GM18505 (cell line): ENCODE results near the gene GABRB2.

Experiments
- ATAC-seq: cut with Tn5 transposase; IDR thresholded peaks from one replicate; pipeline ENCODE4 v1.9.1; 2021; ENCODE audit not compliant: unreplicated experiment
- POLR2A ChIP-seq: IDR thresholded peaks from 4 replicates; pipeline ENCODE4 v1.6.1; 2011; ENCODE audit warnings: borderline replicate concordance; ENCODE audit not compliant: insufficient read depth, insufficient read length; ENCODE audit errors: extremely low read depth

GABRB2 gene

DNA sequence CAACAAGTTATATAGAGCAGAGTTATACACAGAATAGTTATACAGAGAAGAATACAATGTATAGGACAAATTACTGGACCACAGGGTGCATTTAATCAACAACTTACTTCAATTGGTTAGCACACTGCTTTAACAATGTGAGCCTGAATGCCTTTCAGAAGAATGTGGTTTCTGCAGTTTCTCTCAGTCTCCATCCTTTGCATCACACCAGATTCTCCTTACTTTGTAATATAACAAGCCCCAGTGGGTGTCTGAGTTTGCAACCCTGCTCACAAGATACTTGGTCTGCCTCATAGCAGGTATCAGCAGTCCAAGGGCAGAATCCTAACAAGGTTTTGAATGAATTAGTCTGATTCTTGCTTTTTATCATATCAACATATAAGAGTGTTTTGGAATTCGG lies 114.6 kb downstream of the GABRB2 start:
- TF ChIP-seq POLR2A, result no peak
- no peak for ATAC-seq

DNA sequence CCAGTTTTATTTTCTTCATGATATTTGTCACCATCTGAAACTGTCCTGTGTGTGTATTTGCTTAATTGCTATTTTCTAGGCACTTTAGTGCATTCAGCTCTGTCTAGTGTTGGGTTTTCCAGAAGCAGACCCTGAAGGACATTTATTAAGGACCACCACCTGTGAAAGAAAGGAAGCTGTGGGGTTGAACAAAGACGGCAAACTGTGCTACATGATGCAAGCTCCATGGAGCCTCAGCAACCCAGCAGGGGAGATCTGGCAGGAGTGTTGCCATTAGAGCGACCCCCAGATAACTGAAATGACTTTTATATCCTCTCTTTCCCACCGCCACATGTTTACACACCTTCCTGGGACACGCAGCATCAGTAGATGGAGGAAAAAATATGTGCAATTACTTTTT lies 125.5 kb downstream of the GABRB2 start:
- no peak for TF ChIP-seq POLR2A
- ATAC-seq, result no peak

GRCh38 chr5:161420521-161420920 lies 126.0 kb downstream of the GABRB2 start:
- ATAC-seq, result no peak
- no peak for TF ChIP-seq POLR2A

GRCh38 chr5:161414896-161415295 lies 131.6 kb downstream of the GABRB2 start:
- ATAC-seq, result no peak

DNA sequence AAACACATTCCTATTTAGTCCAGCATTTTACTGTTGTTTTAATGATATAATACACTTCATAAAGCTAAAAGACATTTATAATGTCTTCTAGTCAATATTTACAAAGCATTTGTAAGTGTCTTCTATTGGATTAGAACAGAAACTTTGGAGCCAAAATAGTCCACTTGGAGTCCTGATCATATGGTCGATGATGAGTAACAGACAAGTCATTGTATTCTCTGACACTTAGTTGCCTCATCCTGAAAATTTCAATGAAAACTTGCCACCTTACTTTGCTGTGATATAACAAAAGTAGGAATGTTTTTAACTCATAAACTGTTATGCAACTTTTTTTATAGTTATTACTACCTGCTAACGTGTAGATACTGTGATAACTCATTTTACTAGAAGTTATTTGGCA lies 132.5 kb downstream of the GABRB2 start:
- ATAC-seq, result no peak
- TF ChIP-seq POLR2A, result no peak

More at GRCh38 chr5:161414896-161415295, 131.6 kb downstream of the GABRB2 start:
- TF ChIP-seq POLR2A, result no peak

DNA sequence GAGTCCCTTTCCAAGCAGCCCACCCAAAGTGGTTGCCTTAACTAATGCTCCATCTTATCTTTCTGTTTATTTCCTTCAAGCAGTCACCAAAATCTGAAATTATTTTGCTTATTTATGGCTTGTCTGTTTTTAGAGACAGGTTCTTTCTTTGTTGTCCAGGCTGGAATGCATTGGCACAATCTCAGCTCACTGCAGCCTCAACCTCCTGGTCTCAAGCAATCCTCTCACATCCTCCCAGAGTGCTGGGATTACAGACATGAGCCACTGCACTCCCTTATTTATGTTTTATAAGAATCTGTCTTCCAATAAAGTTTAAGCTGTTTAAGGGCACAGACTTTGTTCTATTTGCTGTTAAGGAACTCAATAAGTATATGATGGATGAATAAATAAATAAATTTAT lies 133.7 kb downstream of the GABRB2 start:
- no peak for ATAC-seq

GRCh38 chr5:161411156-161411555 lies 135.4 kb downstream of the GABRB2 start:
- no peak for ATAC-seq
- no peak for TF ChIP-seq POLR2A

More for the DNA sequence above, 133.7 kb downstream of the GABRB2 start:
- TF ChIP-seq POLR2A, result no peak

GRCh38 chr5:161410640-161411039 lies 135.9 kb downstream of the GABRB2 start:
- no peak for TF ChIP-seq POLR2A
- no peak for ATAC-seq

DNA sequence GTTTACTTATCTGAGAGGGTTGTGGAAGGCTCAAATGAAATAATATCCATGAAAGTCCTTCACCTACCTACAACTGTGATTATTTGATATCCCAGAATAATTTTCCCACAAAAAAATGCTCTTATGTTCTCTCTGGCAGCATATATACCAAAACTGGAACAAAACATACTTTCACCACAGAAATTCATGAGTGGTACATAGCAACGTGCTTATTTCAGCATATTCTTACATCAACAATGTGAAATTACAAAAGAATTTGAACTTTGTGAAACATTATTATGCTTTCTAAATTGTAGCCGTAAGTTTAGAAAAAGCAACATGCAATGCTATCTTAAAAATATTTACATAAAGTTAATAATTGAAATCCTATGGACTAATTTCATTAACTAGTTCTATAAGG lies 137.1 kb downstream of the GABRB2 start:
- no peak for TF ChIP-seq POLR2A
- no peak for ATAC-seq

DNA sequence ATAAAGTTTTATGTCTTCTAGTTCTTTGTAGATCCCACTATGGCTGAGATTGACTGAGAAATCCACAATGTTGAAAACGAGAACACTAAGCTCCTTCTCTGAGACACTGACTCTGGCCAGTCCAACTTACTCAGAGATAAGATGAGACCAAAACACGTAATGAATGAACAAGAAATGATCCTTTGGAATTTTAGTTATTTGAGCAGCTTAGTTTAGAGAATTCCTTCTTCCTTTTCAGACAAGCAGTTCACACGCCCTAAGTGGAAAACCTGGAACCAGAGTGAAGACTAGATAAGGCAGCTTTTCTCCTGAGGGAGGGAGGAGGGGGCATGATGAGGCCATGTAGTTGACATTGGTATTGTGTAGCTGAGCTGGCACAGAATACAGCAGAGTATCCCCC lies 139.6 kb downstream of the GABRB2 start:
- no peak for TF ChIP-seq POLR2A

DNA sequence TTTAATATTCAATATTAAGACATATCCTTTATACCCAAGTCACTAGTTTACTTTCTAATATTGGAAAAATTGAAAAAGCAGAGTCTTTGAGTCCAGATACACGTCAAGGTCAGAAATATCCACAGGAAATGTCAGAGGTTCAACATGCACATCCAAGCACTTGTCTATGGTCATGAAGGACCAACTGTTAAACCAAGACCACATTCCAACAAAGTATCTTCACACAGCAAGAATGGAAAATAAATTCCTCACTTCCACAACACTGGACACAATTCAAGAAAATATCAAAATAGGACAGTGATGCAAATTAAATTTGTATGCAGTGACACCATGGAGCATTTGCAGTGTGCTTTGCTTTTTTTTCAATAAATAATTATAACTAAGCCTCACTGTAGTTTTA lies 142.5 kb downstream of the GABRB2 start:
- no peak for TF ChIP-seq POLR2A
- ATAC-seq, result no peak

More for the DNA sequence above, 139.6 kb downstream of the GABRB2 start:
- ATAC-seq, result no peak

- ATAC-seq, result no peak
Measured at GRCh38 chr5:161403121-161403520, 143.4 kb downstream of the GABRB2 start.

DNA sequence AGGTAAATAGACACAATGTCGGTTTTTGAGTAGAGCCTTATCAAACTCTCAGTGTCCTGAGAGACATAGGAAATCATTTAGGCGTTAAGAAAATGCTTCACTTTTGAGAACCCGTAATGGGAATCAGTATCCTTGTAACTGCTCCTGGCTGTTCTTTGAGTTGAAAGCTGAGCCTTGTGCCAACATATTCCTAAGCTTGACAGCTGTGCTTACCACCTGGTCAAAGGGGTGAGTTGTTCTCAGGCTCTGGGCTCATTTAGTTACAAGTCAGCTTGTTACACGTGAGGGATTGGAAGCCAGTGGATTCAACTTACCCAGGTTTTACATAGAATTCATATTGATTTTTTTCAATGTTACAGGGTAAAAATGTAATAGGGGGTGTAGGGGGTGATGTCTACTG lies 145.9 kb downstream of the GABRB2 start:
- no peak for TF ChIP-seq POLR2A
- ATAC-seq, result no peak

More at GRCh38 chr5:161403121-161403520, 143.4 kb downstream of the GABRB2 start:
- TF ChIP-seq POLR2A, result no peak

DNA sequence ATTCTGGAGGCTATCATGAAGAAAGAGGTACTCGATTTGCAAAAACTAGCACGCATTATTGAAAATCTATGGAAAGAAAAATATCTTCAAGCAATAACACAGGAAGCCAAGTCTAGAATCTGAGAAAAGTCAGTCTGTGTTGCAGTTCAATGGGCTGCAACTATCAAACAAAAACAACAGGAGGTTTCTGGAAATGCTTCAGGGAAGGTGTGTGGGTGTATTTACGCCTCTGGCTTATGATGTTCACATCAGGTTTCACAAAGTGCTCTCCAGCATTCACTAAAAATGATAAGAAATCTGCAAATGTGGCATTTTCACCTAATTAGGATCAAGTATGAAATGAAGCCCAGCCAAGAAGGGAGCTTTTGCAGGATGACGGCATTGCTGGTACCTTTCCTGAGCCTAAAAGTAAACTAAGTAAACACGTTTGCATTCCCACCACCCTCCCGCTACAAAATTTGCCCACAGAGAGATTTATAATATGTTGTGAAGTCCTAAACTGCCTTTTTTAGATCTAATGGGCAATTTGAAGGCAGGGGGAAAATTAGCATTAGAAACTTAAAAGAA lies 146.4 kb downstream of the GABRB2 start:
- no peak for TF ChIP-seq POLR2A
- no peak for ATAC-seq

- ATAC-seq, result no peak
- no peak for TF ChIP-seq POLR2A
Measured at GRCh38 chr5:161397448-161397847, 149.1 kb downstream of the GABRB2 start.
